Stomach (tissue), 4 donors: Measurements from ENCODE around the gene ABCD3.

ENCODE experiments used
- CTCF ChIP-seq, 7 experiments: fragments of 450-650 bp in 4 of 7; fragments of 200-600 bp in 3 of 7; sonication (generic) in 3 of 7; IDR thresholded peaks; one replicate each; pipeline ENCODE4 v1.5.1; 2016 to 2019; ENCODE audit warnings: antibody characterized with exemption in 7 of 7, control low read depth in 2 of 7, mild to moderate bottlenecking in 1 of 7
- EP300 ChIP-seq: sonication (generic); formaldehyde crosslinking; IDR thresholded peaks from one replicate; pipeline ENCODE4 v1.6.1; 2017; ENCODE audit warnings: antibody characterized with exemption
- POLR2A ChIP-seq, 4 donors: fragments of 450-650 bp; IDR thresholded peaks; one replicate each; pipeline ENCODE4 v1.6.1; 2016; ENCODE audit warnings: antibody characterized with exemption in 4 of 4, control low read depth in 2 of 4, mild to moderate bottlenecking in 1 of 4, moderate library complexity in 1 of 4
- POLR2AphosphoS5 ChIP-seq, 3 donors: sonication (generic); formaldehyde crosslinking; IDR thresholded peaks; one replicate each; pipeline ENCODE4 v1.6.1; 2016; ENCODE audit warnings: antibody characterized with exemption in 3 of 3

- no peak for TF ChIP-seq POLR2A (IDR thresholded peaks at IDR 0.05)
- TF ChIP-seq CTCF (IDR thresholded peaks at IDR 0.05) = no peak
- TF ChIP-seq EP300 = no peak
- TF ChIP-seq POLR2AphosphoS5 (IDR thresholded peaks at IDR 0.05) = no peak
These were observed 15.7 kb downstream of the ABCD3 start for GRCh38 chr1:94433866-94434265.
